ENCODE results near the gene ATE1.

Gene ATE1

DNA sequence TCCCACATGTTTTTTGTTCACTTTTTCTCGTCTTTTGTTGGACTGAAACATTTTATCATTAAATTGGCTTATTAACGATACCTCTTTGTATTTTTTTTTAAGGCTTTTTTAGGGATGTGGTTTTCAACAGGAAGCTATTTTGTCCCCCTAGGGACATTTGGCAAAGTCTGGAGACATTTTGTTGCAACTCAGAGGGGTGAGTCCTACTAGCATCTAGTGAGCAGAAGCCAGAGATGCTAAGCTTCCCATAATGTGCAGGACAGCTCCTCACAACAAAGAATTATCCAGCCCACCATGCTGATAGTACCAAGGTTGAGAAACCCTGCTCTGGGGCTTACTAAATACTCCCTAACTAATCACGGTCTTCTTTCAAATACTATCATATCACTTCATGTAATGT is 63.2 kb downstream of the ATE1 start:
- no peak for DNase-seq

DNA sequence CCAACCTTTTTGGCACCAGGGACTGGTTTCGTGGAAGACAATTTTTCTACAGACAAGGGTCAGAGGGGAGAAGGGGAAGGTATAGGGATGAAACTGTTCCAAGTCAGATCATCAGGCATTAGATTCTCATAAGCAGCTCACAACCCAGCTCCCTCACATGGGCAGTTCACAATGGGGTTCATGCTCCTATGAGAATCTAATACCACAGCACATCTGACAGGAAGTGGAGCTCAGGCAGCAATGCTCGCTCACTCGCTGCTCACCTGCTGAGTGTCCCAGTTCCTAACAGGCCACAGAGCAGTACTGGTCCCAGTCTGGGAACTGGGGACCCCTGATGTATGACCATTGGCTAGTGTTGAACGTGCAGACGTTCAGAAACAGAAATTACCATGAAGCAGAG is 63.7 kb downstream of the ATE1 start:
- no peak for DNase-seq

DNA sequence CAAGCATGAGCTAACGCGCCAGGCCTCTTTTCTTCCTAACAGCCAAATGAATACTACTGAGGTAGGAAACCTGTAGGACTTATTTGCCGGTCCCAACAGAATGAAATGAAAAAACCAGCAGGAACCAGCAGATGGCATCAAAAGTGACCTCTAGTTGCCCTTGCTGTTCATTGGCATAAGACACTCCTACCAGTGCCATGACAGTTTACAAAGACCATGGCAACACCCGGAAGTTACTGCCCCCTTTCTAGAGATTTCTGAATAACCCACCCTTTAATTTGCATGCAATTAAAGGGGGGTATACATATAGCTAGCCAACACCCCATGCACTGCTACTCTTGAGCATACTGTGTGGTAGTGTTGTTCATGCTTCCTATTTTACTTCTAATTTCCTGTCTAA is 65.2 kb downstream of the ATE1 start:
- no peak for DNase-seq

DNA sequence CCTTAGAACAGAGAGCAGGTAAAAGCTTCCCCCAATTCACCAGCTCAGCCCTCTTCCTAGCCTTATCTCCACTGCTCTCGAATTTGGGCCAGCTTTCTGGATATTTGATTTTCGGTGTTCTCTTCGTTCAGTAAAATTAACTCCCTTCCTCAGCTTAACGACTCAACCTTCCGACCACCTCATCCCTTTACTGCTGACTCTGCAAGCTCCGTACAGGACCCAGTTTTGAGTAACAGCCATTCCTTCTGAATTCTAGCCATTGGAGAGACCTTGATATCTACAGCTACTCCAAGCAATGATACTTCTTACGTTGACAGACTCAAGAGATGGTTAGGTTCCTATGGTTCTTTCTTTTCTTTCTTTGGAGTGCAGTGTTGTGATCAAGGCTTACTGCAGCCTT is 65.8 kb downstream of the ATE1 start:
- DNase-seq: no peak

DNA sequence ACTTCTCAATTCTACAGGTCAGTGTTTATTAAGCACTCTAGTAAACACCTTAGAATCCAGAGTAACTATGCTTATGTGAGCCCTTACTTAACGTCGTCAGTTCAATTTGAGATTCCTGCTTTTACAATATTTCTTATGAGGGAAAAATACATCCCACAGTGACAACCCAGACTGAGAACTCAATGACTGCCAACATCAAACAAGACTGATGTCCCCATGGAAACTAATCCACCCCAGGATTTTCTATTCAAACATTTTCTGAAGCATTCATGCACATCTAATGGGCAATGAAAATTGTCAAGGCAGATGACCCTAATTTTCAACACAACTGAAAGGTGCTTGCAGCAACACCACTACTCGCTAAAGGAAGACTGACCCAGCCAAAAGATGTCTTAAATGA is 67.0 kb downstream of the ATE1 start:
- no peak for DNase-seq

DNA sequence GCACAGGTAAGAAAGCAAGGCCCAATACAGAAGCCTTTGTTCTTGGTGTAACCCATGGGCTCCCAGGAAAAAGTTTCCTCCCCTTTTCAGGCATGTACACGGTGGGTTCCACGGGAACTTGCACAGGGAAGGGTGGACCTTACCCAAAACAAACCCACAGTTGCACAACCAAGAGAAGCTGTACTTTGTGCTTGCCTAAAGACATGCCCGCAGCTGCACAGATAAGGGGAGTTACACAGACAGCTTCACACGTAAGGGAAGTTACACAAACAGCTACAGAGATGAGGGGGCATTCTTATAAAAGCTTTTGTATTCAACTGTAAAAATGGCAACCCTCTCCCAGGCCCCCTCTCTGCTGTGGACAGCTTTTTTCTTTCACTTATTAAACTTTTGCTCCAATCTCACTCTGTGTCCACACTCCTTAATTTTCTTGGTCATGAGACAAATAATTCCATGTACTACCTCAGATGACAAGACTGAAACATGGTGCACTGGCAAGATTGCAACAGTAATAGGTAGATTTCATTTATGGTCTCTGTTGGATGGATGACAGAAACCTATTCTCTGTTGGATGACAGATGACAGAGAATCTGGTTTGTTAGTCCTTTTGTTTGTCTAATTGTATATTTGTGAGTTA is 72.9 kb downstream of the ATE1 start:
- no peak for DNase-seq

DNA sequence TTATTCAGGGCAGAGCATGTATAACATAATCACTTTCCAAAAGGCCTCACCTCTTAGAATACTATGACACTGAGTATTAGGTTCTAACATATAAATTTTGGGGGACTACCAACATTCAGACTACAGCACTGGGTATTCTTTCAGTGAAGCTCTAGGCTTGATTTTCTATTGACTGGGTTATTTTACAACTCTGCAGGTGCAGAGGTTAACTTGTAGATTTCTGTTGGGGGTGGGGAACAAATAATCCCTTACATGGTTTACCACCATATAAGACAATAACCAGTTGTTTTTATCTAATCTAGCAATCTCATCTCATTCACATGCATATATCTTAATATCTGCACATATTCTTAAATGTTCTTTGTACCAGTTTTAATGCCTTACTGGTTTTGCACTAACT is 73.9 kb downstream of the ATE1 start:
- DNase-seq: no peak

DNA sequence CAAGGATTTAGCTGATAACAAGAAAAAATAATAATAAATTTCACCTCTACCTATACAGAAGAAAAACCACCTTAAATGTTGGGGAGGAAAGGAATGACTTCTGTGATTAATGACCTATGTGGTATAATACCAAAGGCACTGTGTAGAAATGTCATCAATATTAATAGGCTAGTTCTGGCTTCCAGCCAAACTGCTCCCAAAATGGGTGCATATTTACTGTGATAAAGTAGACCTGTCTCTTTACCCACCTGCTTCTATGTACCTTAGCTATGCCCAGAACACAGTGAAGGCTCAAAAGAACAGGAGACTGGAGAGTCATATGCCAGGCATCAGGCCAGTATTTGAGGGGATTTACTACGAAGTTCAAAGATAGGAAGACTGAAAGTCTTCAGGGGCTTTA is 76.0 kb downstream of the ATE1 start:
- no peak for DNase-seq

DNA sequence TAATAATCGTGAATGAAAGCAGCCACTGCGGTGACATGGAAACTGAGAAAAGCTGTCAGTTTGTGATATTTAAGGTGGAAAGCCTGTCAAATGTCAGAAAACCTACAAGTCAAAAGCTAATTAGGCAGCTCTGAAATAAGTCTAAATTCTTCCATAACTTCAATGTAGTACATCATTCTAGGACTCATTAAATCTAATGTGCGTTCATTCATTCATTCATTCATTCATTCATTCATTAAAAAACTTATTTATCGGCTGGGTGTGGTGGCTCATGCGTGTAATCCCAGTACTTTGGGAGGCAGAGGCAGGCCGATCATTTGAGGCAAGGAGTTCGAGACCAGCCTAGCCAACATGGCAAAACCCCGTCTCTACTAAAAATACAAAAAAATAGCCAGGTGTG is 79.7 kb downstream of the ATE1 start:
- DNase-seq: no peak

DNA sequence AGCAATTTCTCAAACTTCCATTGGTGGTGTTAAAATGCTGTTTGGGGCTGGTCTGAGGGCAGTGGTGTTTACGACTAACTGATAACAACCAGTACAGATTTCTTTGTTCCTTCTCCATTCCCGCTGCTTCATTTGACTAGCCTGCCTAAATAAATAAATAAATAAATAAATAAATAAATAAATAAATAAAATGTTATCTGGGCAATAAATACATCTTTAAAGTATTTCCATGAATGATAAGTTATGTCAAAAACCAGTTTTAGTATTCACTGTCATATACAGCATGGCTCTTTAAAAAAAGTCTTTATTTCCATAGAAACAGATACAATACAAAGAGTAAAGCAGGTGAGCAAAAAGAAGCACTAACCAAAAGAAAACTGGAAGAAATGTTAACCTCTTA is 81.3 kb downstream of the ATE1 start:
- no peak for DNase-seq

DNA sequence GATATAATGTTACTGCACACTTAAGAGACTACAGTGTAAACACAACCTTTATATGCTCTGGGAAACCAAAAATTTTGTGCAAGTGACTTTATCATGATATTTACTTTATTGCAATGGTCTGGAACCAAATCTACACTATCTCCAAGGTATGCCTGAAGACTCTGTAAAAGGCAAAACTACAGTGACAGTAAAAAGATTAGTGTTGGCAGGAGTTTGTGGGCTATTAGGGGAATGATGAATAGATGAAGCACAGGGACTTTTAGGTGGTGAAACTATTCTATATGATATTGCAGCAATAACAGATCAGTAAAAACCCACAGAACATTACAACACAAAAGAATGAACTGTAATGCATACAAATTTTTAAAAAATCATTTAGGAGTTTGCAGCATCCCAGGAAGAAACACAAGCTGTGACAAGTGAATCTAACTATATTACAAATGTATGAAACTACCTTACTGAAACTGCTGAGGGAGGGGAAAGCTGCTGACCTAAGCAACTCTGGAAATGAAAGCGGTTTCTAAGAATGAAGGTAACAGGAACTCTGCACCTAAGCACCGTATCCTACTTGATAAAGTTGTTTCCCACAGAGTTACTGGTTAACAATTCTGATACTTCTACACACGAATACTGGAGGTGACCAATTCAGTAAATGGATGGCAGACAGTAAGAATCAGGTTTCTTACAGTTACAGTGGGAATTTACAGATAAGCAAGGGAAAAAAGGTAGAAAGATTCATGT is 82.6 kb downstream of the ATE1 start:
- DNase-seq: no peak

DNA sequence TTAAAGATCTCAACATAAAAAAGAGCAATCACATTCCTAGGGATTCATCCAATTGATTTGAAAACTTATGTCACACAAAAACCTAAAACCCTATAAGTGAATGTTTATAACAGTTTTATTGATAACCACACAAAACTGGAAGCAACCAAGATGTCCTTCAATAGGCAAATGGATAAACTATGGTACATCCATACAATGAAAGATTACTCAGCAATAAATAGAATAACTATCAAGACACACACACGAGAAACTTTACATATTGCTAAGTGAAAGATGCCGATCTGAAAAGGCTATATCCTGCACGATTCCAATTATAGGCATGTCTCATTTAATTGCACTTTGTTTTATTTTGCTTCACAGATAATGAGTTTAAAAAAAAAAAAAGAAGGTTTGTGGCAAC is 83.3 kb downstream of the ATE1 start:
- no peak for DNase-seq

DNA sequence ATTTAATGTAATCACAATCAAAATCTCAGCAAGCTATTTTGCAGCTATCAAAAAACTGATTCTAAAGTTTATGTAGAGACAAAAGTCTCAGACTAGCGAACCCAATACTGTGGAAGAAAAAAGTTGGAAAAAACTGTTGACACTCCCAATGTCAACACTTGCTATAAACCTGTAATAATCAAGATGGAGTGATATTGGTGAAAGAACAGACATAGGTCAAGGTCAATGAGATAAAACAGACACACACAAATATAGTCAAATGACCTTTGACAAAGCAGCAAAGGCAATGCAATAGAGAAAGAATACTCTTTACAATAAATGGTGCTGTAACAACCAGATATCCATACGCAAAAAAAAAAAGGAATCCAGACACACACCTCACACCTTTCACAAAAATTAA is 84.5 kb downstream of the ATE1 start:
- no peak for DNase-seq

DNA sequence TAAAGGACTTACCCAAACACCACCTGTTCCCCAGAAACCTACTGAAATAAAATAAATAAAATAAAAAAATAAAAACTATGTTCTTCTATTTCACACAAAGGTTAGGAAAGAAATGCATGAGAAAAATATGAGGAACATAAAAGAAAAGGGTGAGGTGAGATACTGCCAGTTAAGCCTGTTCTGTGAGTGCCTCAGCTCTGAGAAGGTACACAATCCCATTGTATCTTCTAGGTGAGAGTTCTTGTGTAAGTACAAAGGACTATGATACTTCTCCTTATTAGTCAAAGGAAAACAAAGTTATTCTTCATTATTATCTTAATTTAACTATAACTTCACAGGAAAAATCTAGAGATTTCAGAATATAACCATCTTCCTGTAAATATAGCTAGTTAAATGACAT is 86.0 kb downstream of the ATE1 start:
- no peak for DNase-seq

DNA sequence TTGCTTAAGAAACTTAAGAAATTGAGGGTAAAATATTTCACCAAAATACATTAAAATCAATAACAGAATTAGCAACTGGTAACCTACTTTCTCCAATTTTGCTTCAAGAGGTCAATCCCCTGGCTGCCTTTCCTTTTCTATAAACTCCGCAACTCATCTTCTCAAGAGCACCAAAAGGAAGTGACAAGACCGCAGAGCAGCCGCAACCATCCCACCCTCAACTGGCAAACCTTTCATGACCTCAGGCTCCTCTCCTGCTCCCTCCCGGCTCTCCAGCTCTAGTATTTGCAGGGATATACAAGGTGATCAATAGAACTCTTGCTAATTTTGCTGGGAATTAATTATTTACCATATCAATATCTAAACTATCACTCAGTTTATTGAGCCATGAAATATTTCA is 88.9 kb downstream of the ATE1 start:
- DNase-seq: no peak

DNA sequence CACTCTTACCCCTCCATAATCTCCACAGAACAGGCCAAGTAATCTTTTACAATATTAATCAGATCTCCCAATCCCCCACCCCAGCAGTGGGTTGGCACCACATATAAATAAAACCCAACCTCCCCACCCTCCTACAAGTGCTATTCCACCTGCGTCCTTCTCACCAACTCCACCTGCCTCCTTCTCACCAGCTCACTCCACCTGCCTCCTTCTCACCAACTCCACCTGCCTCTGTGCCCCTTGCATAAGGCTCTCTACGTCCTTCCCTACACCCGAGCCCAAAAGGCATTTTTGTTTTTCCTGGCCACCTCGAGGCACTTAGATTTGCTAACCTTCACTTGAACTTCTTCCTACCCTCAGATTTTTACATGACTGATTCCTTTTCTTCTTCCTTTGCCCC is 89.7 kb downstream of the ATE1 start:
- no peak for DNase-seq

DNA sequence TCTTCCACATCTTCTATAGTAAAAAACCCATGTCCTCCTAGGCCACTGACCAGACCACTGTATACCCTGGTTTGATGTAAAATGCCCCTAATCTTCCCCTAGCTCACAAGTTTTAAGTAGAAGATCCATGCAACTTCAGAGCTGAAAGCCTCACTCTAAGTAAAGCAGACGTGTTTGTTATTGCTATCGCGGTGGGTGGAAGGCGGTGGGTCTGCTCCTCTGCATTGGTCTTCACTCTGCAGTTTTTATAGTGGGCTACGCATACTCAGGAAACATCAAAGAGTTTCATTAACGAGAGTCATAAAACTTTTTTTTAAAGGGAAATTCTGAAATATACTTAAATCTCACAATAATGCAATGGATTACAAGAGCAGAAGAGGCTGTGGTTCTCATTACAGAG is 91.7 kb downstream of the ATE1 start:
- DNase-seq: no peak

DNA sequence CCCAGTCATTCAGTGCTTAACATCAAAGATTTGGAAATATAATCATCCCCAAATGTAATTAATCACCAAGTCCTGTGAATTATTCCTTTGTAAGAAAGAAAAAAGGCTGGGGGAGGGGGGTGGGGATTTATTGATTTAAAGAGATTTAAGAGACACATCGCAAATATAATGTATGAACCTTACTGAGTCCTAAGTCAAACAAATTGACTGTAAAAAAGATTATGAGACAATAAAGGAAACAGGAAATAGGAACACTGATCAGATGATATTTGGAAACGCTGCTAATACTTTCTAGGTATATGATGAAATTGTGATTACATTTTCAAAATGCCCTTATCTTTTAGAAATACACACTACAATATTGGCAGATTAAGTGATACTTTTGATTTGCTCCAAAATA is 92.5 kb downstream of the ATE1 start:
- no peak for DNase-seq

DNA sequence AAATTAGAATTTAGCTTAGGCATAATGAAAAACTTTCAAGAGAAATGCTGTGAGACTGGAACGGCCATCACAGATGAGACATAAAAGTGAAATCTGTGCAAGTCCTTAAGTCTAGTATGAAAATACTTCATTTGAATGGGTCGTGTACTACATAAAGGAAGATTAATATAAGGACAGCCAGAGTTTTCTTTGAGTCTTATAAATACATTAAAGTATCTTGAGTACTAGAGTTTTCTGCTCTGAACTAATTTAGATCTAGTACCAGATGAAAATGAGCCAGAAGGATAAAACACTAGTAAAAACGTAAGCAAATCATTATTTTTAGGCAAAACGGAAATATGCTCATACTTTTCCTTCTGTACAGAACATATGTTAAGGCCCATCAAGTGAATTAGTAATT is 93.1 kb downstream of the ATE1 start:
- no peak for DNase-seq

DNA sequence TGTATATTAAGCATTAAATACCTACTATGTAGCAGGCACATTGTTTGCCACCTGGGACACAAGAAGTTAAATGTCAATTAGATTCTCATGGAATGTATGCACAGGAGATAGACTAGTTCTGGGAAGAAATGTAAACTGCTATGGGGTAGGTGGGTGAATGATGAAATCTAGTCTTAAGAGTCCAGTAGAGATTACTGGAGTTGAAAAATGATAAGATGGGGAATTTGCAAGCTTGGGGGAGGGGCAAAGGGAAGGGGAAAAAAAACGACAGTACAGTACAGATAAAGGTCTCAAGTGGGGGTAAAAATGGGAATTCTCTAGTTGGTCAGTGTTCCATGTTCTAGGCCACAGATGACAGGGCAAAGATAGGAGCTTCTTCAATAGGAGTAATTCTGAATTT is 94.4 kb downstream of the ATE1 start:
- no peak for DNase-seq

DNA sequence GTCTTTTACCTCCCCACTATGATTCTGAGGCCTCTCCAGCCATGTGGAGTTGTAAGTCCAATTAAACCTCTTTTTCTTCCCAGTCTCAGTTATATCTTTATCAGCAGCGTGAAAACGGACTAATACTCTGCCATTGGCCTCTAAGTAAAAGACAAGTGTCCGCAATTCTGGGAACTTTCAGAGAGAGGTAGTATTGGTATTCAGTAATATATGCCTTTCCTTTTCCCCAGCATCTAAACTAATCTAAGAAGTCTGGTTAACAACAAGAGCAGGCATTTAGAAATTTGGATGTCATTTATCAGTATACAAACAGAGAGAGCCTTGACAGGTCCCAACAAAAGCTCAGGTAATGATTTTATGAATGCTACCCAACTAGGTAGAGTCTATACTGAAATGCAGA is 95.2 kb downstream of the ATE1 start:
- DNase-seq: no peak

DNA sequence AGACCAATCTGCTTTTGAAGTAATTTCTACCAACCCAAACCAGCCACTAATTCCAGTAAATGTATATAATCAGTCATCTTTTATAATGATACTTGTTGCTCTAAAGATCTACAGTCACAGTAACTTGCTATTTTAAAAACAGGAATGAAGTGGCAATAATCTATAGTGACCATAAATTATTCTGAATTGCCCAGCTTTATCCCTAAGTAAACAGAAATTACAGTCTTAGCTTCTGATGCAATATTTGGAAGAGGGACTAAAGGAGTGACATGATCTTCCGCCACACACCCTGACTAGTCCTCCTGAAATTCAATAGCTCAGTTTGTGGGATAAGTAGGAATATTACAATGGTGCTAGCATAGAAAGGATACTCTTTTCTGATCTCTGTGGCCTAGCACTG is 96.1 kb downstream of the ATE1 start:
- DNase-seq: no peak

DNA sequence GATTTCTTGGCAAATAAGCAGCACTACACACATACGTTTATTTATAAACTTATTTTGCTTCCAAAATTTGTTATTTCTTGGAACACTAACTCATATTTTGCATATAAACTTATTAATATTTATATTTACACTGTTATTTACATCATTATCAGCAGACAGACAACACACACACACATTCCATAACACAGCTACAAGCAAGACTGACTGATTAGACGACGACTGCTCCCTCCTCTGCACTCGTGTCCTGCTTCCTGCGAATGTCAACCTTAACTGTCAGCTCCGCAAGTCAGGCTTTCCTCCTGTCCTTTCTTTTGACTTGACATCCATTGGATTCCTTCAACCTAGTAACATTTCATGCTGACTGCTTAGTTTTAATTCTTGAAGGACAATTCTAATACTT is 96.6 kb downstream of the ATE1 start:
- no peak for DNase-seq

DNA sequence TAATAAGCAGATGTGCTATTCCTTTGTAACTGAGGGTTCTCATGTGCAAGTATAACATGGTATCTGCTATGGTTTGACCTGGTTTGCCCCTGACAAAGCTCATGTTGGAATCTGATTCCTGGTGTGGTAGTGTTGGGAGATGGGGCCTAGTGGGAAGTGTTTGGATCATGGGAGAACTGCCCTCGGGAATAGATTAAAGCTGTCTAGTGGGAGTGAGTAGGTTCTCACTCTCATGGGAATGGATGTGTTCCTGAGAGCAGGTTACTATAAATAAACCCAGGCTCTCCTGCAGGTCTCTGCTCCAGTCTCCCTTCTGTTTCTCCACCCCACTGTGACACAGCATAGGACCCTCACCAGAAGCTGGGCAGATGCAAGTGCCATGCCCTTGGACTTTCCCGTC is 97.7 kb downstream of the ATE1 start:
- DNase-seq: no peak

DNA sequence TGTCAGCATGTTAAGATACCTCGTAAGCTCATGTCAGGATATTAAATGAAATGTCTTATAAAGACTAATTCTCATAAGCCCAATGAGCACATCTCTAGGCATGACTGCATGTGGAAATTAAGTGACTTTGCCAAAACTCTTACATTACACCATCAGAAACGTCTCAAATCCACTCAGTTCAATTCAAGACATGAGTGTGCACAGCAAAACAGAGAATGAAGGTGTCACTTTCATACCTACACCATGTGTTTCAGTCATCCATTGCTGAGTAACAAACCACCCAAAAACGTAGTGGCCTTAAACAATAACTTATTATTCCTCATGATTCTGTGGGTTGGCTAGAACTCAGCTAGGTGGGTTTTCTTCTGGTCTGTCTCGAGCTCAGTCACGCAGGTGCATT is 99.8 kb downstream of the ATE1 start:
- DNase-seq: no peak
